Natural killer cell (primary cell): ENCODE data around the gene SH3PXD2B. TPM values are rescaled to one million over a fixed set of nuclear protein-coding genes. Genes with fewer than 3 reads are reported as not detected.
"Not testable (repeated sequence)": the region's sequence is repeated elsewhere in the genome, so short reads cannot be mapped to it uniquely, and the experiment has no call there.

Experiments
- ATAC-seq, 3 donors: fragments of 150-1000 bp in 2 of 3; fragments of 200-7000 bp in 1 of 3; cut with Tn5 transposase; 1 replicate in 1 of 3; 2 replicates in 2 of 3; pipeline ENCODE4 v1.10.0; 2021; ENCODE audit warnings: mild to moderate bottlenecking in 2 of 3, moderate library complexity in 2 of 3
- DNase-seq, 2 donors: peaks; one replicate each; pipeline versions ENCODE4 v3.0.0 to v3.0.0-alpha.2; 2013 to 2021; ENCODE audit warnings: mixed read lengths in 1 of 2
- H3K27ac ChIP-seq: one replicate; pipeline ENCODE4 v1.5.1; 2013; ENCODE audit warnings: mild to moderate bottlenecking, low read length
- H3K27me3 ChIP-seq: one replicate; pipeline ENCODE4 v1.6.1; 2013; ENCODE audit warnings: low read length; ENCODE audit not compliant: control insufficient read depth, insufficient read depth
- H3K36me3 ChIP-seq: one replicate; pipeline ENCODE4 v1.6.1; 2013; ENCODE audit warnings: low read length; ENCODE audit not compliant: control insufficient read depth, insufficient read depth
- H3K4me1 ChIP-seq: one replicate; pipeline ENCODE4 v1.6.1; 2013; ENCODE audit warnings: low read length; ENCODE audit not compliant: control insufficient read depth, insufficient read depth
- H3K4me3 ChIP-seq: one replicate; pipeline ENCODE4 v1.5.1; 2013; ENCODE audit warnings: low read length
- H3K9me3 ChIP-seq: one replicate; pipeline ENCODE4 v1.6.1; 2013; ENCODE audit warnings: low read length; ENCODE audit not compliant: control insufficient read depth, insufficient read depth
- H3K27ac Mint-ChIP-seq, 2 donors: one replicate each; pipeline ENCODE4 v1.8.0; 2022; ENCODE audit warnings: mild to moderate bottlenecking in 2 of 2, mixed read lengths in 2 of 2, moderate library complexity in 1 of 2
- H3K27me3 Mint-ChIP-seq, 2 donors: one replicate each; pipeline ENCODE4 v1.8.0; 2022; ENCODE audit warnings: low read depth in 2 of 2, mixed read lengths in 2 of 2
- H3K36me3 Mint-ChIP-seq: one replicate; pipeline ENCODE4 v1.8.0; 2022; ENCODE audit warnings: mixed read lengths
- H3K4me1 Mint-ChIP-seq, 2 donors: one replicate each; pipeline ENCODE4 v1.8.0; 2022; ENCODE audit warnings: mixed read lengths in 2 of 2
- H3K4me3 Mint-ChIP-seq: one replicate; pipeline ENCODE4 v1.8.0; 2022; ENCODE audit warnings: mild to moderate bottlenecking, moderate library complexity, mixed read lengths
- H3K9me3 Mint-ChIP-seq, 2 donors: one replicate each; pipeline ENCODE4 v1.8.0; 2022; ENCODE audit warnings: mixed read lengths in 2 of 2
- CTCF ChIP-seq: fragments of 200-600 bp; IDR thresholded peaks from one replicate; pipeline ENCODE4 v1.8.0; 2022; ENCODE audit warnings: antibody characterized with exemption
- WGBS: methylation state at CpG from one replicate; pipeline ENCODE4 v1.1.7; 2013; ENCODE audit warnings: missing lambda C conversion rate; ENCODE audit not compliant: insufficient coverage; 5-methylcytosine and 5-hydroxymethylcytosine counted together
- intact Hi-C: fragments of 100-400 bp; cut with micrococcal nuclease; formaldehyde crosslinking; loops from one replicate; pipeline ENCODE4 v1.14.2; 2022
- total RNA-seq, 4 donors: library from RNA; stranded (reverse); fragments of 120-200 nt in 1 of 4; gene quantifications; one replicate each; pipeline versions ENCODE4 v1.2.3 to v1.2.4, GENCODE V29; 2013 to 2022

SH3PXD2B gene
- total RNA-seq, 3 donors from 2014 or later (not counting 1 experiment from before 2014, with no cell fraction given) = 0.25 to 0.35 TPM; not detected in 1

DNA sequence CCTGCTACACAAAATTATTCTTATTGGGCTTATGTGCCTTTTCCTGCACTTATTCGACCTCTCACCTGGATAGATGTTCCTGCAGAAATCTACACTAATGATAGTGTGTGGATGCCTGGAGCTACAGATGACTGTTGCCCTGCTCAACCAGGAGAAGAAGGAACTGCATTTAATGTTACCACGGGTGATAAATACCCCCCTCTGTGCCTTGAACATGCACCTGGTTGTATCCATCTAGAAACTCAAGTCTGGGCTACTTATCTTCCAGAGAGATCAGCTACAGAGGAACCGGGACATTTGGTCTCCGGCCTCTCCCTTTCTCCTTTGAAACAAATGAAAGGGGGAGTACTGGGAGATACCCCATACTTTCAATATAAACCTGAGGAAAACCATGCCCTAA is 54.5 kb downstream of the SH3PXD2B start:
- H3K4me1 ChIP-seq = no peaks in the 10 kb centered on the region
- intact Hi-C loops = no loop called here
- H3K4me3 ChIP-seq = no peak overlapping the region
- DNase-seq (no peak), ATAC-seq (no peak)
- TF ChIP-seq CTCF = no peak
- Mint-ChIP-seq H3K27ac (no peak overlapping the region), H3K27me3 (peaks cover 3 to 26% of the 10 kb centered on the region in 2 donors), H3K36me3 (peaks cover 6% of the 10 kb centered on the region), H3K9me3 (peaks cover 0 to 6% of the 10 kb centered on the region in 2 donors), H3K4me1 (peaks cover 0 to 7% of the 10 kb centered on the region in 2 donors), H3K4me3 (no peak overlapping the region)
- 82% methylated on average over 2 of the region's 4 CpGs for WGBS
- H3K36me3 ChIP-seq = no peaks in the 10 kb centered on the region
- peaks cover 8% of the 10 kb centered on the region for H3K9me3 ChIP-seq
- no peaks in the 10 kb centered on the region for H3K27me3 ChIP-seq
- no peak overlapping the region for H3K27ac ChIP-seq

- no peak for ATAC-seq
- H3K27ac Mint-ChIP-seq = no peak overlapping the region
- no peak overlapping the region for H3K4me3 Mint-ChIP-seq
These were observed 55.0 kb downstream of the SH3PXD2B start for GRCh38 chr5:172399336-172399735.

GRCh38 chr5:172398645-172399044 is 55.7 kb downstream of the SH3PXD2B start:
- intact Hi-C loops, H3K4me1 ChIP-seq, ATAC-seq, H3K27ac Mint-ChIP-seq, H3K27ac ChIP-seq, H3K27me3 ChIP-seq, H3K4me3 Mint-ChIP-seq, H3K4me1 Mint-ChIP-seq, DNase-seq, H3K36me3 ChIP-seq, H3K4me3 ChIP-seq, H3K9me3 ChIP-seq, H3K36me3 Mint-ChIP-seq, H3K9me3 Mint-ChIP-seq: not testable (repeated sequence)
- 83% methylated on average over 3 of the region's 4 CpGs for WGBS
- H3K27me3 Mint-ChIP-seq = peaks cover 6 to 27% of the 10 kb centered on the region in 2 donors

More at GRCh38 chr5:172399336-172399735, 55.0 kb downstream of the SH3PXD2B start:
- Histone ChIP-seq H3K9me3 (peaks cover 8% of the 10 kb centered on the region), H3K4me3 (no peak overlapping the region), H3K27ac (no peak overlapping the region), H3K36me3 (no peaks in the 10 kb centered on the region), H3K4me1 (no peaks in the 10 kb centered on the region), H3K27me3 (no peaks in the 10 kb centered on the region)
- H3K4me1 Mint-ChIP-seq = peaks cover 0 to 7% of the 10 kb centered on the region in 2 donors
- peaks cover 0 to 6% of the 10 kb centered on the region in 2 donors for H3K9me3 Mint-ChIP-seq
- no peak for DNase-seq
- intact Hi-C loops = no loop called here
- 90% methylated on average over 6 of the region's 6 CpGs for WGBS
- no peak for TF ChIP-seq CTCF
- peaks cover 6 to 26% of the 10 kb centered on the region in 2 donors for H3K27me3 Mint-ChIP-seq
- peaks cover 6% of the 10 kb centered on the region for H3K36me3 Mint-ChIP-seq

DNA sequence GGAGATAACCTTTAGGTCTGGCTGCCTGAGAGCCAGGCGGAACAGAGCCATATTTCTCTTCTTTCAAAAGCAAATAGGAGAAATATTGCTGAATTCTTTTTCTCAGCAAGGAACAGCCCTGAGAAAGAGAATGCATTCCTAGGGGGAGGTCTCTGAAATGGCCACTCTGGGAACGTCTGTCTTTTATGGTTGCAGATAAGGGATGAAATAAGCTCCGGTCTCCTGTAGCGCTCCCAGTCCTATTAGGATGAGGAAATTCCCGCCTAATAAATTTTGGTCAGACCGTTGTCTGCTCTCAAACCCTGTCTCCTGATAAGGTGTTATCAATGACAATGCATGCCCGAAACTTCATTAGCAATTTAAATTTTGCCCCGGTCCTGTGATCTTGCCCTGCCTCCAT is 57.3 kb downstream of the SH3PXD2B start:
- H3K4me3 ChIP-seq, H3K4me1 Mint-ChIP-seq, H3K36me3 ChIP-seq, ATAC-seq, H3K4me1 ChIP-seq, DNase-seq, H3K9me3 Mint-ChIP-seq, H3K36me3 Mint-ChIP-seq, H3K27me3 ChIP-seq, H3K27ac Mint-ChIP-seq, H3K9me3 ChIP-seq, intact Hi-C loops, H3K4me3 Mint-ChIP-seq, H3K27ac ChIP-seq: not testable (repeated sequence)
- H3K27me3 Mint-ChIP-seq = peaks cover 6 to 38% of the 10 kb centered on the region in 2 donors
- WGBS = 94% methylated on average over 8 of the region's 8 CpGs
